Brain pericyte (primary cell): ENCODE results near the gene MTHFSD.

Experiments
- DNase-seq: peaks from one replicate; pipeline ENCODE4 v3.0.0-alpha.2; 2012; ENCODE audit warnings: low read depth, low spot score

The MTHFSD gene

DNA sequence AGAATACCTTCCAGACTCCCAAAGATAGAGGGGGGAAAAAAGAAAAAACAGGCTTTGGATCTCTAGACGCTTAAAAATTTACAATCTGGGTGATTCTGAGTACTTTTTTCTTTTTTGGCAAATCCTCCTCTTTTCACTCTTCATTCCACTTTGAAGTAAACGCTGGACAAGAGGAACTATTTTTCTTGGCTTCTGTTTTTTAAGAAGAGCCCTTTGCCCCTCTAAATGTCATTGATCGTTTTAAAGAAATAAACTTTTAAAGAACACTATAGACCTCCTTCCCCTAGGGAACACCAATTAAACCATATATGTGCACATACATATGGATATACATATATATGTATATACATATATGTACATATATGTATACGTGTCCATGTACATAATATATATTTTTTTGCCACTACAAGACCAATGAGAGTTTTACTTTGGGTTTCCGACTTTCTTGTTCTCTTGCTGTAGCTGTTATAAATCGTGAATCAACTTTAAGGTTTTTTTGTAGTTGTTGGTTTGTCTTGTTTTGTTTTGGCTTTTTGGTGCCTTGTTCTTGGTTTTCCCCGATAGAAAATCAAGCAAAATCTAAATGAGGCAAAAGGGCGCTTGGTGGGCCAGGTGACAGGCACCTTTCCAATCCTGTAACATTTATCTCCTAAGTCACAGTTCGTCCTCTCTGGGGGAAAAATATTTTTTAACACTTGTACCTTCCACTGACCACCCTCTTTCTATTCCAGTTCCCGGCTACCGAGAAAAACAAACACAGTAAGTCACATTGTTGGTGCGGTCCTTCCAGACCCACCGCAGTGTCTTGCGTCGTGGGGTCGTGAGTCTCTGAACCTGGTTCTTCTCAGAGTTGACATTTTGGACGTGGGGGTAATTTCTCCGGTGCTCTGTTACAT is 40.3 kb downstream of the MTHFSD start:
- DNase-seq, result no peak

DNA sequence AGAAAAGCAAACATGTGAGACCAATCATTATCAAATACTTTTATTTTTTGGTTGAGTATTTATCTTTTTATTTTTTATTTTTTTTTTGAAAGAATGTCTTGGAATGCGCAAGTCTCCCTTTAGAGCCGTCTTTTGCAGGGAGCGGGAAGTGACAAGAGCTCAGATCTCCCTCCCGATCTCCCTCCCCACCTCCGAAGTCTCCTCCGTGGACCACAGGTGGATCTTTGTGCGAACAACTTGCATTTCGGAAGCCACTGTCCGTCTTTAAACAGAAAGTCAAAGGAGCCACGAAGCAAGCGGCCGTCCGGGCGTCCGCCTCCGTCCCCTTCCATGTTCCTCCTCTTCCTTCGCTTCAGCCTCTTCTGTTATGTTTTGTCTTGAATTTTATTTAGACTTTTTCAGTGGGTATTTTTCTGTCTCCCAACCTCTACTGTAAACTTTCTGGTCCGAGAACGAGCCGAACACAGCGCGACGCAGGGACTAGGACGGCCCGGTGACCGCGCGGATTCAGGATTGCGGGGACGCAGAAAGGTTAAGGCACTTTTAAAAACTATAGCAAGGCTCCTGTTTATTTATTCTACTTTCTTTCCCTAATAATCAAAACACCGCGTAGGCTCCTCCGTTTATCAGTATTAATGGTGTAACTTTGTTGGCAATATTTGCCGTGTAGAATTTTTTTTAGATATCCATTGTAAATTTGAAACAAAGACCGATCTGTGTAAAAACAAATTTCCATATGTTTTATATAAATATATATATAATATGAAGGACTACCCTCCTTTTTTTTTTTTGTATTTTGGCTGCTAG is 41.4 kb downstream of the MTHFSD start:
- no peak for DNase-seq

DNA sequence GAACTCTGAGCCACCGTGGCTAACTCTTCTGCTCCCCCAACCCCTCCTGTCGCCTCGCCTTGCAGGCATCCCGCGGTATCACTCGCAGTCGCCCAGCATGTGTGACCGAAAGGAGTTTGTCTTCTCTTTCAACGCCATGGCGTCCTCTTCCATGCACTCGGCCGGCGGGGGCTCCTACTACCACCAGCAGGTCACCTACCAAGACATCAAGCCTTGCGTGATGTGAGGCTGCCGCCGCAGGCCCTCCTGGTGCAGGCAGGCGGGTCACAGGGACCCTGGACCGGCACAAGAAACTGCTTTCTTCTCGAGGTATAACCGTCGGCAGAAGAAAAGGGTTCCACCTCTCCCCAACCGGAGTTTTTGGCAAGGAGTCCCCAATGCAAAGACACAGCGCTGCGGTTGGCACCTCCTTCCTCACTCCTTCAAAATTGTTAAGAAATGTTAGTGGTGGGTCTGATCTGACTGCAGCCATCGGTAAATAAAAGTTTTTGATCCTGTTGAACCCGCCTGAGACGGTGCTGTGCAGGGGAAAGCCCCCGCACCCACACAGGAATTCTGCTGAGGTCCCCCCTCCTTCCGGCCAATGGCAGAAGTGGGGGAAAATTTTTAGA is 42.1 kb downstream of the MTHFSD start:
- no peak for DNase-seq

DNA sequence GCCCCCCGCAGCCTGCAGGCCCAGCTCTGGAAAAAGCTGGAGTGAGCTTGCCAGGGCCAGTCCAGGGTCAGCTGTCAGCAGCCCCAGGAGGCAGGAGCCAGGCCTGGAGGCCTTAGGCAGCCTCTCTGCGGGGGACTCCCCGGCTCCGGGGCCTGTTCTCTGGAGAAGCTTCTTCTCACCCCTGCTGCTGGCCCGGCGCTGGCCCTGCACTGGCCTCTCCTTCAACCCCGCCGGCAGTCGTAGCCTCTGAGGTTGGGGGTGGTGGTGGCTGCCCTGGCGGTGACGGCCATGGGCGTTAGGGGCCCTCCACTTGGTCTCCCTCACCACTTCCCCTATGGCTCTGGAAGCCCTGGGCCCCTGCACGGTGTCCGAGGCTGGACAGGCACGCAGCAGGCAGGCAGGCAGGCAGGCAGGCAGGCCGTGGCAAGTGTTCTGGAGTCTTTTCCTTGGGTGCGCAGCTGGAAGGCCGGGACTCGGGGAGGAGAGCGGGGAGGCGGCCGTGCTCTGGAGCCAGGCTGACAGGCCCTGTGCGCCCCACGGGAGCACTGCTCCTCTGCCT is 42.7 kb downstream of the MTHFSD start:
- no peak for DNase-seq

DNA sequence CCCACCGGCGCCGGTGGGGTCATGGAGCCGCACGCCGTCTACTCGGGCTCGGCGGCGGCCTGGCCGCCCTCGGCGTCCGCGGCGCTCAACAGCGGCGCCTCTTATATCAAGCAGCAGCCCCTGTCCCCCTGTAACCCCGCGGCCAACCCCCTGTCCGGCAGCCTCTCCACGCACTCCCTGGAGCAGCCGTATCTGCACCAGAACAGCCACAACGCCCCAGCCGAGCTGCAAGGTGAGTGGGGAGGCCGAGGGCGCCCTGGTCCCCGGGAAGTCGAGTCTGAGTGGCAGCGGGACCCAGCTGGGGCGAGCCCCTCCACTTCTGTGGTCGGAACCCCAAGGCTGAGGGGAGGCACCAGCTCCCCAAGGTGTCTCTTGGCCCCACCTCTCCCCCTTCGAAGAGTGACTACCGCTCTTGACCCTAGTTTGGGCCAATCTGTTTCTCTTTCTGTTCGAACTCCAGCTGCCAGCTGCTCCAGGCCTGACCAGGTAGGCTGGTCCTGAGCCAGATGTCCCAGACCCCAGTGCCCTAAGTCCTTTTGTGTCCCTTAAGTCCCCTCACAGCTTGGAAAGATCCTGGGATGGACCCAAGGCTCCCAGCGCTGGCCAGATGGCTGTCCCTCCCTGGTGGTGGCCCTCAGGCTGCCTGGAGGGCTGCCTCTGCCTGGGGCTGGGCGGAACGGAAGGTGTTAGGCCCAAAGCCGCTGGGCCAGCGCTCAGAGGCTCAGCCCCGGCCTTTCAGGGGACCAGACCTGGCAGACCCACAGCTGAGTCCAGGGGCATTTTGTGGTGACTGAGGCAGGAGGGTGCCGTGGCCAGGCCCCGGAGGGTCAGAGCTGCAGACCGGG is 43.5 kb downstream of the MTHFSD start:
- no peak for DNase-seq

DNA sequence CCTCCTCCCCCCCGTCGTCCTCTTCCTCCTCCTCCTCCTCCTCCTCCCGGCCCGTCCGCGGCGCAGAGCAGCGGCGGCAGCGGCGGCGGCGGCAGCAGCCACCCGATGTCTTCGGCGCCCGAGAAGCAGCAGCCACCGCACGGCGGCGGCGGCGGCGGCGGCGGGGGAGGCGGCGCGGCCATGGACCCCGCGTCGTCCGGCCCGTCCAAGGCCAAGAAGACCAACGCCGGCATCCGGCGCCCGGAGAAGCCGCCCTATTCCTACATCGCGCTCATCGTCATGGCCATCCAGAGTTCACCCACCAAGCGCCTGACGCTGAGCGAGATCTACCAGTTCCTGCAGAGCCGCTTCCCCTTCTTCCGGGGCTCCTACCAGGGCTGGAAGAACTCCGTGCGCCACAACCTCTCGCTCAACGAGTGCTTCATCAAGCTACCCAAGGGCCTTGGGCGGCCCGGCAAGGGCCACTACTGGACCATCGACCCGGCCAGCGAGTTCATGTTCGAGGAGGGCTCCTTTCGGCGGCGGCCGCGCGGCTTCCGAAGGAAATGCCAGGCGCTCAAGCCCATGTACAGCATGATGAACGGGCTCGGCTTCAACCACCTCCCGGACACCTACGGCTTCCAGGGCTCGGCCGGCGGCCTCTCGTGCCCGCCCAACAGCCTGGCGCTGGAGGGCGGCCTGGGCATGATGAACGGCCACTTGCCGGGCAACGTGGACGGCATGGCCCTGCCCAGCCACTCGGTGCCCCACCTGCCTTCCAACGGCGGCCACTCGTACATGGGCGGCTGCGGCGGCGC is 44.4 kb downstream of the MTHFSD start, which contains the start of gene FOXF1:
TSS of gene FOXF1 (plus strand) at position 63 of the 797 bp plus-strand sequence. CDS start at position 106, 43 bp downstream.
- no peak for DNase-seq

DNA sequence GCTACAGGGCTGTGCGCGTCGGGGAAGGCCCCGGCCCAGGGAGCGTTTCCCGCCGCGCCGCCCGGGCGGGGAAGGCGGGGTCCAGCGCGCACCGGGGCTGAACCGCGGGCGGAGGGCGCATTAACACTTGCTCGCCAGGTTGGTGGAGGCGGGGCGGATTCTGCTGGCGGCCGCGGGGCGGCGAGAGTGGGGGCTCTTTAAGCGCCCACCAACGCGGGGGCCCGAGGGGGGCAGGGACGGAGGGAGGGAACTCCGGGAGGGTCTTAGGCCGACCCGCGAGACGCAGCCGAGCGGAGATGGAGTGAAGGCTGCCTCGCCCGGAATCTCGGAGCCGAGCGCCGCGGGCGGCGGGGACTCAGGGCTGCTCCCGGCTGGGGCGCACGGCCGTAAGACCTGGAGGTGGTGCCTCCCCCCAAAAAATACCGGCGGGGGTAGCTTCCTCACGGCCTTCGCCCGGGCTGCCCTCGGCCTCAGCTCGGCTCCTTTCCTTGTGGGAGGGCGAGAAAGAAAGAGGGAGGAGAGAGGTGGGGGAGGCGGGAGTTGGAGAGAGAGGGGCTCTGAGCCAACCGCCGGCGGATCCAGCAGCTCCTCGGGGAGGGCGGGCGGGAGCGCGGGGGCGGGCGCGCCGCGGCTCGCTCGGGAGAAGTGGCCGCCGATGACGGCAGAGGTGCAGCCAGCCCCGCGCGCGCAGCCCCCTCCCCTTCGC is 45.1 kb downstream of the MTHFSD start:
- no peak for DNase-seq

DNA sequence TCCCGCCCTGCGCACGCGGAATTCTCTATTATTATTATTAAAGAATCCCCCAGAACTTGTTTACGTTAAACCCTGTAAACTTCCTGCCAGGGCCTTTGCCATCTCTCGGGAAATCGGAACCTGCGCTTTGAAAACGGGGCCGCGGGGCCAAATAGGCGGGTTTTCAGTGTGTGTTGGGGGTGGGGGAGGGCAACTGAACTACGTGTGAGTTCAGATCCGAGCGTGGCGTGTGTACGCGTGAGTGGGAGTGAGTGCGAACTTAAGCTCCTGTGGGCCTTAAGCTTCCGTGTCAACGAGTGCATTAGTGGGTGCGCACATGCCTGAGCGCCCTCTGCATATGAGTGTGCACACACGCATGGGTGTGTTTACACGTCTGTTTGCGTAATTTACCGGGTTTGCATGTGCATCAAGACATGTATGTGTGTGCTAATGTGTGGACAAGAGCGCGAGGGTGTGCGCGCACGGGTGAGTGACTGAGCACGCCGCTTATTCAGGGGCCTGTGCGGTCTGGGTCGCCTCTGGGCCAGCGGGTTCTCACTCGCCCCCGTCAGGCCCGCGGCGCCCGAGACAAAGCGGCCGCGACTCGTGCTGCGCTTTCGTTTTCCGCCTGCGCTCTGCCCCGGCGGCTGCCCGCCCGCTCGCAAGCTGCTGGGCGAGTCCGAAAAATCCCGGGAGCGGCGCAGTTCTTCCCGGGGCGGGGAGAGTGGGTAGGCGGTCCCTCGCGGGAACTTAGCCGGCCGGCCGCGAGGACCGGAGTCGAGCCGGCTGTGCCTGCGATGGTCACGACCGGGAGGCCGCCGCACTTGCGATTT is 45.9 kb downstream of the MTHFSD start:
- no peak for DNase-seq

DNA sequence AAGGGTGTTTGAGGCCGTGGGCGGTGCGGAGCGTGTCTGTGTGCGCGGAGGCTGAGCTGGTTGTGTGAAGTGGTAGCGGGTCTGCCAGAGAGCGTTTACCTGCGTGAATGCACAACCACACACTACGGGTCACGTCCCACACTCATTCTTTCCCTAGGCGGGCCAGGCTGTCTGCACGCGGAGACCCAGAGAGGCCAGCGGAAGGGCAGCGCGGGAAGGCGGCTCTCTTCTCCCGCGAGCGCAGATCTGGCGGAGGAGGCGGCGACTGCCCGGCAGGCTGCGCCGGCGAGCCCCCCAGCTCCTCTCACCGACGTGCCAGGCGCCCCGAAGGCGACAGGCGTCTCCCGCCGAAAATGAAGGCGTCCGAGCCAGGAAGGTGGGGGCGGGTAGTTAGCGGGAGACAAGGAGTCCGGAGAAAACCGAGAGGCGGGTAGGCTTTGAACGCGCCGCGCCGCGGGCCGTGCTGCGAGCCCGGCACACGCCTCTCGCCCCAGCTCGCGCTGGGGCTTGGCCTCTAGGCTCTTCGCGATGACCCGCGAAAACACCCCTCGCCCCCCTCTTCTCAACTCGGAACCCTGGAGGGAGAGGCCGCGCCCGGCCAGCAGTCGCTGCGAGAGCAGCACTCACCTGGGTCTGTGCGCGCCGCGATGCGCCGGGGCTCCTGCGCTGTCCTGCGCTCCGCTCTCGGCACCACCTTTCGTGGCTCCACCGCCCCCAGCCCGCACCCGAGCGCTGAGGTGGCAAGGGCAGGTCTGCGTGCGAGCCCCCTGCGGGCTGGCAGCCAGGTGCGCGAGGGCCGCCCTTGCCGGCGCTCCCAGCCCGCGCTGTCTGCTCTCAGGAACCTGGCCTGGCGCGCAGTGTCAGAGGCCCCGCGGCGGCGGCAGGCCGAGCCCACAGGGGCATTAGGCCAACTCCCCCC is 46.7 kb downstream of the MTHFSD start:
- DNase-seq, result no peak

DNA sequence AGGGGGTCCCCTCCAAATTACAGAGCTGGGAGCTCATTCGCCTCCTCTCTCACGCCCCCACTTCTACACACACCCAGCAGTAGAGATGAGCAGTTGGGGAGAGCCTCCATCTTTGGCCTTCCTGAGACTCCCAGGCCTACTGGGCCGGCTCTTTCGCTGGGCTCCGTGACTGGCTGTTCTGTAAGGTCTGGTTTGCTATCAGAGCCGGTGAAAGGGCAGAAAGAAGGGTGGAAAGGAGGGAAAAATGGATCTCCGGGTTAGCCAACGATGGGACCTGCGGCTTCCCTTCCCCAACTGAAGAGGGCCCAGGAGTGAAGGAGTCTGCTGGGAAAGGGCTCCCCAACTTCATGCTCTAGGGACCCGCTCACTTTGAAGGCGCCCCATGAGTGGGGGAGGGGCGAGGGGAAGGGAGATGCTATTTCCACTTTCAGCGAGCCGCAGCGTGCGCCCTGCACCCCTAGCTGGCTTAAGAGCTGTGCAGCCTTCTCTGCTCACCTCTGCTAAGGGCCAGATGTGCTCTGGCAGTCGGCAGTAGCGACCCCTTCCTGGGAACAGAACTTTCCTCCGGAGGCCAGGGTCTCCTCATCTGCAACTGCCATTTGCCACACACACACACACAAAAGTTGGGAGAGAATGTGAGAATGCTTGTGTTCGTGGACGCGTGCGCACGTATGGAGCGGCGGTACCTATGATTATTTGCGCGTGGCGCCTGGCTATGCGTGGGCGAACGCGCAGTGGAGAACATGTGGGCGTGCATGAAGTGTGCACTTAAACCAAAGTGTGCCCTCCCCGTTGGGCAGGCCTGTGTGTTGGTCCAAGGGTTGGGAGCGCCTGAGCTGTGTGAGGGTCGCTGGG is 47.6 kb downstream of the MTHFSD start:
- no peak for DNase-seq

DNA sequence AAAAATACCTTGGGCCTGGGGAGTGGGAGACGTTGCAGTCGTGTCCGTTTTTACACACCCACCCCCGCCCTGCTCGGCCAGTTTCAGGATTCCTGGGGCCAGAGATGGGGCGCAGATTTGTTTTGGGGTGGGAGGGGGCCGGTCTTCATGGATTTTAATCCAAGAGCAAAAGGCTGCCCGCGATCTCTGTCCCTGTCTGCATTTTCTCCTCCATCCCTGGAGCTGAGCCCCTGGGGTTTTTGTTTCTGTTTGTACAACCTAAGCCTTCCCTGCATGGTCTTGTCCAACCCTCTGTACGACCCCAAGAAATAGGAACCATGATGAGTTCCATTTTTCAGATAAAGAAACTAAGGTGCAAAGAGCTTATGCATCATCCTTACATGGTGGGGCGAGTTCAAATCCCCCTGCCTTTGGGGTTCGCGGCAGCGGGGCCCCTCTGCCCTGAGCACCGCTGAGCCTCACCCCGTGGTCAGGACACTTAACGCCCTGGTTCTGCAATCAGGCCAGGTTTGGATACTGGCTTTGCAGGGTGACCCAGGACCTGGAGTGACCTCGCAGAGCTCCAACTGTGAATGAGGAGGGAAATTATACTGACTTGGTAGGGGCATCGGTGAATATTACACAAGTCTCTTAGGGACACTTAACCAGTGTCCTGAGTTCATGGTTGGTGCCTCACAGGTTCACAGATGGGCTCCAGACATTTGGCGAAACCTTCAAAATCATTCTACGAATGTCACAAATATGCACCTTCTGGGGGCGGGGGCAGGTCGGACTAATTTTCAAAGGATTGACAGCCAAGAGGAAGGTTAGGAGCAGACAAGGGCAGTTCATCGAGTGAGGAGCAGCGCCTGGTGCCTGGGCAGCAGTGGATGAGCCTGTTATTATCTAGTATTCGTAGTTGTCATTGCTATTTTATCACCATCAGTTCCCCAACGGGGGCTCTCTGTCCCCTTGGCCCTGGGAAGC is 48.9 kb downstream of the MTHFSD start:
- DNase-seq, result no peak

DNA sequence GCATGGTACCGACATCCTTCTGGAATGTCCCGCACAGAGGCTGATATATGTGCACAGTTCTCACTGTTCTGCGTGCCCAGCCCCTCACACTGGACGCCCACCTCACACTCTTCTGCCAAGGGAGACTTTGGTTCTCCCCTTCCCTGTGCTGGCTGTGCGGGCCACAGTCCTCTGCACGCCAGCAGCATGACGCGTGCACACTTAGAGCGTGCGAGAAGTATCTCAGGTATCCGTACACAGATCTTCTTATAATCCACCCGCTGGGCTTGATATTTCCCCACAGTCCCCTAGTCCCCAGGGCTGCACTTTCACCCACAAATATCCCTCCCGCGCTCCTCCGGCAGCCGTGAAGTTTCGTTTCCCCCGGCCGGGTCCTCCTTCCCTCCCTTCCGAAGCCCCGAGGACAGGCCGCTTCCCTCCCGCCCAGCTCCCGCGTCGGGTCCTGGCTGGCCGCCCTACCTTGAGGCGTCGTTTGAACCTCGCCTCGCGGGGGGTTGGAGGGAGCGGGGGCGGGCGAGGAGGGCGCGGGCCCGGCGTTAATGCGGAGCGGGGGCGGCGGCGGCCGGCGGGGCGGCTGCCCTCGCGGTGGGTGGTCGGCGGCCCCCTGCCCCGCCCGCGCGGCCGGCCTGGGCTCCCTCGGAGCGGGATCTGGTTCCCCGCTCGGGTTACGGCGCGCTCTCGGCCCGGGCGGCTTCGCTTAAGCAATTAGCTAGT is 49.7 kb downstream of the MTHFSD start:
- no peak for DNase-seq

DNA sequence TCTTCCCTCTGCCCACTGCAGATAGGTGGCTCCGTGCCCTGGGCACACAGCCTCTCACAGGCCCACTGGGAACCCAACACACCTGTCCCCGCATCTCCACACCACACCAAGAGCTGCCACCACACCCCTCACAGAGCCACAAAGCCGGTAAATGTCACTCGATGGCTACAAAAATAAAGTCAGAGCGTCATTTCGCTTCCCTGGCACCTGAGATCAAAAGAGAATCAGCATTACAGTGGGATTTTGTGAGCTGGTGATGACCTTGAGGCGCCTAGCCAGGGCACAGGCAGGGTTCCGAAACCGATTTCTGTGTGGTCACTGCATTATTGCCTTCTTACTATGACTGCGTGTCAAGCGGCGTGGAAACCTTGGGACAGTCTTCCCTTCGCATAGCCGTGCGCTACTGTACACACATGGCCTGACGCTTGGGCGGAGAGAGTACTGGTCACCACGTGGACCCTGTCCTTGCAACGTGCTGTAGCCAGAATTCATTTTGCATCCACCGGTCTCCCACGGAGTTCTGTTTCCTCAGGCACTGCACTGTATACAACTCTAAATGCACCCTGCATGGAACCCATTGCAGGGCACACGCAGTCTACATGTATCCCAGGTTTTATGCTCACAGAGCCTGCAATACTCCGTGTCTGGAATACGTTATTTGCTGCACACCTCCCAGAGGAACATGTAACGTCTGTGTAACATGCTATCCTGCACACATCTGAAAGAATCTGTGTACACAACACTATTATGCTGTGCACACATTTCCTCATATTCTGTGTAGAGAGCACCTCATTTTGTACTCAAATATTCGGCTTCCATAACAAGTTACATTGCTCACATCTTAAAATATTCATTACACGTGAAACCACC is 50.5 kb downstream of the MTHFSD start:
- no peak for DNase-seq

DNA sequence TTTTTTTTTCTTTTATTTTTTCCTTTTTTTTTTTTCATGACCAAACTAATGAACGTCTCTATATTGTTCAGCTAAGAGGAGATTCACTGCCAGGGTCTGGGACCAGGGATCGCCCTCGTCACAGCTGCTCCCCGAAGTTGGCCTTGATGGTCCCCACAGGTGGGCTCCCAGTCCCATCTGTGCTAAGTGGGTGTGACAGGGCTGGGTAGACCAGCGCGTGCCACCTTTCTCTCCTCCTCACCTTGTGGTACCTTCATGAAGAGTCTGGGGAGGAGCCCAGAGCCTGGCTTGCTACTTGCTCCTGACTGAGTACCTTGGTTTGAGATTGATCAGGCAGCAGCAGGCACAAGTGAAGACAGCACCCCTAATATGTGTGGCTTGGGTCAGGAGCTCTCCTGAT is 51.2 kb downstream of the MTHFSD start:
- no peak for DNase-seq
